HG02981 (cell line): ENCODE measurements around the gene CERS5.

Experiments
- ATAC-seq: cut with Tn5 transposase; IDR thresholded peaks from one replicate; pipeline ENCODE4 v1.9.1; 2021; ENCODE audit warnings: mild to moderate bottlenecking, moderate library complexity; ENCODE audit not compliant: unreplicated experiment

Gene CERS5

GRCh38 chr12:50082644-50083043, 84.5 kb downstream of the CERS5 start:
- no peak for ATAC-seq

DNA sequence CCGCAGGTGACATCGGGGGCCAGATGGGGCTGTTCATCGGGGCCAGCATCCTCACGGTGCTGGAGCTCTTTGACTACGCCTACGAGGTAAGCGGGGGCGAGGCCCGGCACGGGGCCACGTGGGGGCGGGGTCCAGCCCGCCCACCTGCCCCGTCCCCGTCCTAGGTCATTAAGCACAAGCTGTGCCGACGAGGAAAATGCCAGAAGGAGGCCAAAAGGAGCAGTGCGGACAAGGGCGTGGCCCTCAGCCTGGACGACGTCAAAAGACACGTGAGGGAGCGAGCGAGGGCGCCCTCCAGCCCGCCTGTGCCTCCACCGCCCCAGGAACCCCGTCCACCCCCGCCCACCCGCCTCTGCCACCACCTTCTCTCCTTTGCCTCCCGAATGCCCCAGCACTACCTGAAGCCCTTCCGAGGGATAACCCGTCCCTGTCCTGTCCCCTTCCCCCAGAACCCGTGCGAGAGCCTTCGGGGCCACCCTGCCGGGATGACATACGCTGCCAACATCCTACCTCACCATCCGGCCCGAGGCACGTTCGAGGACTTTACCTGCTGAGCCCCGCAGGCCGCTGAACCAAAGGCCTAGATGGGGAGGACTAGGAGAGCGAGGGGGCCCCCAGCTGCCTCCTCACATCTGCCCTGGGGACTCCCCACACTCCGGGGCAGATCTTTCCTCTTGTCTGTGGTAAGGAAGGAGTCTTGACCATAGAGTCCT, 85.9 kb downstream of the CERS5 start:
- ATAC-seq, result no peak

DNA sequence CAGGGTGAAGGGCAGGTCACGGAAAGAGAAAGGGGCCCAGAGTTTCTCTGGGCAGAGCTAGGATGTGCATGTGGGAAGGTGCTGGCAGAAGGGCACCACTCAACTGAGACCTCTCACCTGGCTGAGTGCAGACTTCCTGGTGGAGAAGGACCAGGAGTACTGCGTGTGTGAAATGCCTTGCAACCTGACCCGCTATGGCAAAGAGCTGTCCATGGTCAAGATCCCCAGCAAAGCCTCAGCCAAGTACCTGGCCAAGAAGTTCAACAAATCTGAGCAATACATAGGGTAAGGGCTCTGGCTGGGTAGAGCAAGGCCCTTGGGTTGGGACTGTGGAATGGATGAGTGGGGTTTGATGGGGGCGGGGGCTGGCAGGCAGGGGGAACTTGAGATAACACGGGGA, 87.4 kb downstream of the CERS5 start:
- no peak for ATAC-seq
